NCI-H2029 treated with DMSO at 0.1 percent for 48 hours (cell line): Measurements from ENCODE around the gene USP17L26.
"Not testable (repeated sequence)": the region's sequence is repeated elsewhere in the genome, so short reads cannot be mapped to it uniquely, and the experiment has no call there.

ENCODE experiments used
- DNase-seq: peaks from one replicate; lab custom pipeline; 2025; lab: John Stamatoyannopoulos, UW

The USP17L26 gene

GRCh38 chr4:9334358-9334757 is at the start of gene USP17L26:
TSS of gene USP17L26 (plus strand) at chr4:9334658. CDS start at chr4:9334658, 0 bp downstream.
- not testable (repeated sequence) for DNase-seq

DNA sequence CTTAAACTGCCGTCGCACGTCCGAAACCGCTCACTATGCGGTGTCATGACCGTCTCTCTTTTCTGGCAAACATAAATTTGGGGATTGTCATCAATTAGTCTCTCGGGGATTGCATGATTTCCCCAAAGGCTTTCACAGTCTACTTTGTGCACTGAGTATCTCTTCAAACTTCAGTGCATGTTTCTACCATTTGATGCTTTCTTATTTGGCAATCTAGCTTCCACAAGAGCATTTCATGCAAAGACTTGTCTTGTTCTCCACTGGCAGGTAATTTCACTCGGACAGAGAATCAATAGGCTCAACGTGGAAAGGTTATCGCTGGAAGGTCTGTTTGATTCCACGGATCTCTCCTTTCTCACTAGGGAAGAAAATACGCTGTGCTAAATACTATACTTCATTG is 10.3 kb upstream of the USP17L26 start:
- not testable (repeated sequence) for DNase-seq

DNA sequence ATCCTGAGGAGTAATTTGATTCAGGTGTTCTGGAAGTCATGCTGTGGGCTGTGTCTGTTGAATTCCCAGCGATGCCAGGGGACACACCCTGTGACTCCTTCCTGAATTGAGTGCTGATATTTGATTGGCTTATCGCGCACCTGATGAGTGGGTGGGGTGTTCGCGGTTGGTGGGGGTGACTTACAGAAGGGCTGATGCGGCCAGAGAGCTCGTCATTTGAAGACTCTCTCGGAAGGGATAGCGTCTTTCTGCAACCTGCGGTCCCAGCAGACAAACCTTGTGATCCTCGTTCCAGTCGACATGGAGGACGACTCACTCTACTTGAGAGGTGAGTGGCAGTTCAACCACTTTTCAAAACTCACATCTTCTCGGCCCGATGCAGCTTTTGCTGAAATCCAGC is 9.6 kb upstream of the USP17L26 start, which contains the start of gene USP17L24:
Gene USP17L24, plus strand, starts transcription at position 301 of the 400 bp plus-strand sequence. Its CDS starts 0 bp downstream, at position 301.
- DNase-seq: not testable (repeated sequence)

GRCh38 chr4:9329611-9330010 is 4.8 kb upstream of the USP17L26 start, which contains the start of gene USP17L25:
TSS of gene USP17L25 (plus strand) at chr4:9329911. CDS start at chr4:9329911, 0 bp downstream.
- not testable (repeated sequence) for DNase-seq

GRCh38 chr4:9339103-9339502 is 4.6 kb downstream of the USP17L26 start, which contains the start of gene USP17L5:
TSS of gene USP17L5 (plus strand) at chr4:9339403. CDS start at chr4:9339403, 0 bp downstream.
- not testable (repeated sequence) for DNase-seq

GRCh38 chr4:9343848-9344247 is 9.4 kb downstream of the USP17L26 start, which contains the start of gene USP17L27:
TSS of gene USP17L27 (plus strand) at chr4:9344148. CDS start at chr4:9344148, 0 bp downstream.
- not testable (repeated sequence) for DNase-seq

DNA sequence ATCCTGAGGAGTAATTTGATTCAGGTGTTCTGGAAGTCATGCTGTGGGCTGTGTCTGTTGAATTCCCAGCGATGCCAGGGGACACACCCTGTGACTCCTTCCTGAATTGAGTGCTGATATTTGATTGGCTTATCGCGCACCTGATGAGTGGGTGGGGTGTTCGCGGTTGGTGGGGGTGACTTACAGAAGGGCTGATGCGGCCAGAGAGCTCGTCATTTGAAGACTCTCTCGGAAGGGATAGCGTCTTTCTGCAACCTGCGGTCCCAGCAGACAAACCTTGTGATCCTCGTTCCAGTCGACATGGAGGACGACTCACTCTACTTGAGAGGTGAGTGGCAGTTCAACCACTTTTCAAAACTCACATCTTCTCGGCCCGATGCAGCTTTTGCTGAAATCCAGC is 14.1 kb downstream of the USP17L26 start, which contains the start of gene USP17L28:
Gene USP17L28, plus strand, starts transcription at position 301 of the 400 bp plus-strand sequence. Its CDS starts 0 bp downstream, at position 301.
- DNase-seq: not testable (repeated sequence)

- not testable (repeated sequence) for DNase-seq
These were observed 16.4 kb downstream of the USP17L26 start for GRCh38 chr4:9350866-9351265.

GRCh38 chr4:9353338-9353737 is 18.9 kb downstream of the USP17L26 start, which contains the start of gene USP17L29:
TSS of gene USP17L29 (plus strand) at chr4:9353638. CDS start at chr4:9353638, 0 bp downstream.
- DNase-seq: not testable (repeated sequence)

GRCh38 chr4:9362829-9363228 is 28.4 kb downstream of the USP17L26 start, which contains the start of gene USP17L30:
TSS of gene USP17L30 (plus strand) at chr4:9363129. CDS start at chr4:9363129, 0 bp downstream.
- not testable (repeated sequence) for DNase-seq

GRCh38 chr4:9379881-9380280 is 45.4 kb downstream of the USP17L26 start:
- not testable (repeated sequence) for DNase-seq

GRCh38 chr4:9381012-9381534 is 46.6 kb downstream of the USP17L26 start:
- not testable (repeated sequence) for DNase-seq

DNA sequence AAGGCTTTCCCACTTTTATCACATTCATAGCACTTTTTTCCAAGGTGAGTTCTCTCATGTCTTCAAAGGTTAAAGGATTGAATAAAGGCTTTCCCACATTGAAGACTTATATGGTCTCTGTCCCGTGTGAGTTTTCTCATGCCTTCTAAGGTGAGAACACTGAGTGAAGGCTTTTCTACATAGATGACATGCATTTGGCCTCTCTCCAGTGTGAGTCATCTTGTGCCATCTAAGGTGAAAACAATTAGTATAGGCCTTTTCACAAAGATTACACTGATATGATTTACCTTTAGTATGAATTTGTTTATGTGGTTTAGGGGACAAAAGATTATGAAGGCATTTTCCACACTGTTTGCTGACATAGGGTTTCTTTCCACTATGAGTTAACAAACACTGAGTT is 49.7 kb downstream of the USP17L26 start:
- DNase-seq: no peak
